HG03196 (cell line): ENCODE results near the gene KLHL29.

Experiments
- ATAC-seq: cut with Tn5 transposase; IDR thresholded peaks from one replicate; pipeline ENCODE4 v1.9.1; 2021; ENCODE audit not compliant: unreplicated experiment

Gene KLHL29

GRCh38 chr2:23586741-23587306 lies 201.8 kb downstream of the KLHL29 start:
- no peak for ATAC-seq

GRCh38 chr2:23587341-23587880 lies 202.4 kb downstream of the KLHL29 start:
- no peak for ATAC-seq

- no peak for ATAC-seq
Measured at GRCh38 chr2:23588106-23588505, 203.1 kb downstream of the KLHL29 start.

DNA sequence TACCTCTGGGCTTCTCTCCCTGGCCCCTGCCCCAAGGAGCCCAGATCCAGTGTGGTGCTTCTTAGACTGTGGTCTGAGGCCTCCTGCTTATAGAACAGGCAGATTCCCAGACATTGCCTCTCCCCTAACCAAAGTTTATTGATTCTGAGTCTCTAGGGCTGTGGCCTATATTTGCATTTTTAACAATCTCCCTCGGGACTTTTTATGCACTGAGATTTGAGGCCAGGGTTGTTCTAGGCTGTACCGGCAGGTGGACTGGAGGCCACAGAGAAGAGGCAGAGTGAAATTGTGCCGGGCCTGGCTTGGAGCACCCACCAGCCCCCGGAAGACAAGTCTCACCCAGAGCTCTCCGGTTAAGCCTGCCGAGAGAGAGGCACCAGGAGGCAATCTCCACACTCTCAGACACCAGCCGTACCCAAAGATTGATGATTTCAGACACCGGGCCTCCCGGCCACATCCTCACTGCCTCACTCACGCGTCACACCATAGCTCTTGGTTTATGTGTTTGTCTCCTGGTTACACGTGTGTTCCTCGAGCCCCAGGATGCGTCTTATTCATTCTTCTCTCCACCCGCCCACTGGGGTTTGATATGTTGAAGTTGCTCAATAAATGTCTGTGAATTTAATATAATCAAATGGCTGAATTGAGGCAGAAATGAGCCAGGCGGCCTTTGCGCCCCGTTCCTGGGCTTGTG lies 203.7 kb downstream of the KLHL29 start:
- ATAC-seq, result no peak

DNA sequence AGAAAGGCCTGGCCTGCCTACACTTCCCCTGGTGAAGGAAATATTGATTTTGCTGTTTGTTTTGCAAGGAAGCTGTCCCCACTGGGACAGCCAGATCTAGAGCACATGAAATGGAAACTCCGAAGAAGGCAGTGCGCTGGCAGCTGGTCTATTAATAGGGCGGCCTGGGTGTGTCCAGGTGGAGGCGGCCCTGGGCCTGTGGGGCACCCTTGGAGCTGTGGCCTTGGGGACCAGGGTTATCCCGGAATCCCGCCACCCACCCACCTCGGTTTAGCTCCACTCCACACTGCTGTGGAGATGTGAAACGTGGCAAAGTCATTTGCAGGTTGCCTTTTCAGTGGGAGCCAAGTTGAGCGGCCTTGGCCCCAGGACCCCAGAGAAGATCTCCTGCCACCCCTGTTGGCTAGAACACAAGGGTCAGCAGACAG lies 204.3 kb downstream of the KLHL29 start:
- no peak for ATAC-seq

DNA sequence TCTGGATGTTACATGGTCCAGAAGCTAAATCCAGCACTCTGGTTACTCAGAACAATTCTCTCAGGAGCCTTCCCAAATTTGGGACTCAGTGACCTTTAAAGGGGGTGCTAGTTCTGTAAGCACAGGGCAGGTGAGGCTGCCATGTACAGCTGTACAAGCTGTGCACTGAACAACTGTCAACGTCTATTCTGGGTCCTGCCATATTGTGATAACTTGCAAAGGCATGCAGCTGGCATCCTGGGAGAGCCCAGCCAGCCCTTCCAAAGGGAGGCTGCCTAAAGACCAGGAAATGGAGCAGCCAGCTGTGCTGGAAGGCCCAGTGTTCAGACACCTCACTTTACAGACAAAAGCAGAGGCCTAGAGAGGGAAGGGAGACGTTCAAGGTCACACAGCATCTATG lies 204.8 kb downstream of the KLHL29 start:
- no peak for ATAC-seq

DNA sequence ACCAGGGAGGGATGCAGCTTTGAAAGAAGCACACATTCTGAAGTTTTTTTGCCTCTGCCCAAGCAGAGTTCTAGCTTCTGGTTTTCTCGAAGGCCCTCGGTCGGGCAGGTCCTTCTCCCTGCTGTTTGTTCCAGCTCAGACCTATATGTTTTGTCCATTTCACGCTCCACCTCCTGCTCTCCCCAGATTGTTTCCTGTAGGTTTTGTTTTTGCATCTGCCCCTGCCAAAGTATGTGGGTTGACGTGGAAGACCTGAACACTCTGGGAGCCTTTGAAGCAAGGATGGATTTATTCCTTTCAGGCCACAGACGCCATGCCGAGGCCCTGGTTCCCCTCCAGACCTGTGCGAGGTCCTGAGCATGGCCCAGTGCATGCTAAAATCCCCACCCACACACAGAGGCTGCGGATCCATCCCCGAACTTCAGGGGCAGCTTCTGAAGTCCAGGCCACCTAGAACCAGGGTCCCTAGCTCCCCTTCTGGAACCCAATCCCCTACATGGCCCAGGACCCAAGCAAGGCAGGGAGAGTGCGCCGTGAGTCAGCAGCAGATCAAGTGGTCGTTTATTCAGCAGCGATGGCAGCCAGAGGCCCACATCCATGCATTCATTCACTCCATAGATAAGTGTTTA lies 205.4 kb downstream of the KLHL29 start:
- no peak for ATAC-seq

- no peak for ATAC-seq
Measured at GRCh38 chr2:23591111-23591510, 206.1 kb downstream of the KLHL29 start.

GRCh38 chr2:23592061-23592685 lies 207.2 kb downstream of the KLHL29 start:
- no peak for ATAC-seq

DNA sequence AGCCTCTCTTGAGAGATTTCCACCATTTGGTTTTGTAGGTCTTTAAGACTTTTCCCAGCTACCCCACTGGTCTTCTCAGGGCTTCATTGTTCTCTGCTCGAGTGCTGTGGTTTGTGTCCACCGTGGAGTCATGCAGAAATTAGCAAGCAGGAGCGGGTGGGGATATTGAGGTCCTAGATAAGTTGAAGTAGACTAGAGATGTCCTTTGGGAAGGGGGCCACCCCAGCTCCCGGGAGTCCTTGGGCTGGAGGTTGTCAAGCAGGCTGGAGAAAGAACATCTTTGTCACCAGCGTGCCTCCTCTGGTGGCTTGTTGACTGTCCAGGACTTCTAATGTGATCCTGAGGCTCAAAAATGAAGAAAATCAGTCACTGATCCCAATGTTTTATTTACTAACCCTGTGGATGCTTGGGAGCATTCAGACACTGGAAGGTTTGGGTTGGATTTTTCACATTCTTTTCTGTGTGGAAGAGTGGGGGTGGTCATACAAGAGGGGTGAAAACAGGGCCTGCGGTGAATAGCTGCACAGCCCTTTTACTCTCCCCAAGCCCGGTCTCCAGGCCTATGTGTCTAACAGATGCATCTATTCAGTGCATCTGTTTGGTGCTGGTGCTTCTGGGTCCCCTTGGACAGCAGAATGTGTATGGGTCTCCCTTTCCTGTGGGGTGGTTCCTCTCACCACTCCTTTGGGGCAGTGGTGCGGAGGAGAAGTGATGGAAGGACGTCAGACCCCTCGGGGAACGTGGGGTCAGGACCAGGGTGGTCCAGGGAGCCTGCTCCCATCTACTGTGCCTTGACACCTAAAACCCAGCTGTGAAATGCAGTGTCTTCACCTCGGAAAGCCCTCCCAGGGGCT lies 208.1 kb downstream of the KLHL29 start:
- no peak for ATAC-seq

DNA sequence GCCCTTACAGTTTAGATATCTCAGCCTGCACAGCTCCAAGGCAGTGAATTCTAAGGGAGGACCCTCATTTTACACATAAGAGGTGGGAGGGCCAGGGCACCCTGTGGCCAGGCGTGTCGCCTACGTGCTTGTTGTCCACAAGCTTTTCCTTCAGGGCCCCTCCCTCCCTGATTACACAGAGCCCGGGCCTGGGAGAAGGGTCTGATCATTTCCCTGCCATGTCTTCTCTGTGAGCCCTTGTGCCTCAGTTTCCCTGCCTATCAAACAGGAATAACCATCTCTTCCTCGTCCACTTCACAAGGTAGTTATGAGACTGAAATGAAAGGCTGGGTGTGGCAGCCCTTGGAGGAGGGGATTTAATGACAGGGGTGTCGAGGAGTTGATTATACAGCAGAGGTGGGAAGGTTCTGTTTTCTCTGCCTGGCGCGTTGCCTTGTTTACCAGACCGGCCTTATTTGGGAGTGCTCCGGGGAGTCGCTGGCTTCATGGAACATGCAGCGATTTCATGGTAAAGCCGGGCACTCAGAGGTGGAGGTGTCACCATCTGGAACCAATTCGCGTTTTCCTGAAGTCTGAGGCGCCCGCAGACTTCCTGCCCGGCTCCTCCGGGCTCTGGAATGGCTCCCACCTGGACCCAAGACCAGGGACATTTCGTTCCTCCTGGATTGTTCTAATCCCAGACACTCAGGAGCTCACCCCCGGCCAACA lies 208.9 kb downstream of the KLHL29 start:
- ATAC-seq, result no peak

DNA sequence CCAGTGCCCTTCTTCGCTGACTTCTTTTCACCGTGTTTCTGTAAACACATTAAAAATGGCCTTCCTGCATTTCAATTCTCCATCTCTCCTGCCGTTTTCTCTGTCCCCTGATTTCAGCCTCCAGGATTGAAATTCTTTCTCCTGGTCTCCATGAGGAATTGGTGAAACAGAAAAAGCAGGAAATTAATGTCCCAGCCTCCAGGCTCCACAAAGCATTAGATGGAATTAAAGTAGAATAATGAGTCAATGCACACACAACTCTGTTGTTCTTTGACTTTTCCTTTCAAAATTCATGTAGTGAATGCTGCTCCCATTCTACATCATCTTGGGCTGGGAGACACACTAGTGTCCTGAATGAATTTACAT lies 209.5 kb downstream of the KLHL29 start:
- ATAC-seq, result no peak

- no peak for ATAC-seq
Measured at GRCh38 chr2:23595021-23595420, 210.0 kb downstream of the KLHL29 start.

GRCh38 chr2:23595601-23596251 lies 210.7 kb downstream of the KLHL29 start:
- no peak for ATAC-seq

GRCh38 chr2:23596316-23596885 lies 211.4 kb downstream of the KLHL29 start:
- ATAC-seq, result no peak

- ATAC-seq, result no peak
Measured at GRCh38 chr2:23597687-23598086, 212.7 kb downstream of the KLHL29 start.

DNA sequence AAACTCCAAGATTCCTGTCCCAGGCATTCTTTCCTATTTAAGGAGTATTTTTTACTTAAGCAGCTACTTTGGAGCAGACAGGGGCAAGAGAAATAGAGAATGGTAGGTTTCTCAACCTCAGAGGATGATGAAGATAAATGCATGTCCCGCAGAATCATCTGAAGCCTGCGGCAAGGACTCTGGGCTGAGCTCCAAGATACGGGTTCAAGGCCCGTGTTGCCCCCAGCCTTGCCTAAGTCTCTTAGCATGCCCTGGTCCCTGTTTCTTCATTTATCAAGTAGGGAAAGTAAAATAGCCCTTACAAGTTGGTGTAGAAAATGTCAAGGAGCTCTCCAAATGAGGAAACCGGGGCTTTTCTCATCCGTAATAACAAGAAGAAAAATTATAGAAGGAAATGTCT lies 214.0 kb downstream of the KLHL29 start:
- no peak for ATAC-seq

GRCh38 chr2:23599667-23600066 lies 214.7 kb downstream of the KLHL29 start:
- ATAC-seq, result no peak

- ATAC-seq, result no peak
Measured at GRCh38 chr2:23600346-23600745, 215.4 kb downstream of the KLHL29 start.
